GM12892 (cell line): Measurements from ENCODE around the gene JDP2.

Source experiments
- DNase-seq: peaks from one replicate; pipeline ENCODE4 v3.0.0; 2011; ENCODE audit not compliant: insufficient read length
- FAIRE-seq: peaks from 2 replicates; lab custom pipeline; 2011; peaks lifted over from hg19 to GRCh38; lab: Jason Lieb, UNC
- POLR2A ChIP-seq: IDR thresholded peaks from 2 replicates; pipeline ENCODE4 v1.6.1; 2011; ENCODE audit warnings: low read depth, low read length, control low read depth
- POLR2AphosphoS5 ChIP-seq: IDR thresholded peaks from 2 replicates; pipeline ENCODE4 v1.6.1; 2011; ENCODE audit warnings: low read depth, low read length, control low read depth
- TAF1 ChIP-seq: IDR thresholded peaks from 2 replicates; pipeline ENCODE4 v1.6.1; 2011; ENCODE audit warnings: low read depth, mild to moderate bottlenecking, control low read depth, low read length, borderline replicate concordance

JDP2 gene

DNA sequence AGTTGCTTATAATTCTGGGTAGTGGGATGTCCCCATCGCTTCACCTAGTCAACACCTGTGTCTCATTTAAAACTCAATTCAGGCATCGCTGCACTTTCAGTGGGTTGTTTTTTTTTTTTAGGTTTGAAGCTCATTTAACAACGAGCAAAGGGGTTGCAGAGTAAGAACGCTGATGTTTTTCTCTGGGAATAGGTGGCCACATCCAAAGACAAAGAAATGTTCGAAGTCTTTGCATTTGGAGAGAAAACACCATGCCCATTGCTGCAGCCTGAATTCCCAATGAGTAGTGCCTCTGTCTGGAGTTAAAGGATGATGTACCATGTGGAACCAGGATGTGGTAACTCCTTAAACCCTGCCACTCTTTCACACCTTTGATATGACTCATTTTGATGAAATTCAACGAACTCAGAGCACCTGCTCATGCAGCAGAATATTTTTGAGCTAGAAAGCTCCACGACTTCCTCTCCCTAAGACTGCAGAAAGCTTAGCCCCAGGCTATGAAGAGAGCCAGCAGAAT lies 59.4 kb downstream of the JDP2 start:
- FAIRE-seq (peak; percentile 71), DNase-seq (no peak)

DNA sequence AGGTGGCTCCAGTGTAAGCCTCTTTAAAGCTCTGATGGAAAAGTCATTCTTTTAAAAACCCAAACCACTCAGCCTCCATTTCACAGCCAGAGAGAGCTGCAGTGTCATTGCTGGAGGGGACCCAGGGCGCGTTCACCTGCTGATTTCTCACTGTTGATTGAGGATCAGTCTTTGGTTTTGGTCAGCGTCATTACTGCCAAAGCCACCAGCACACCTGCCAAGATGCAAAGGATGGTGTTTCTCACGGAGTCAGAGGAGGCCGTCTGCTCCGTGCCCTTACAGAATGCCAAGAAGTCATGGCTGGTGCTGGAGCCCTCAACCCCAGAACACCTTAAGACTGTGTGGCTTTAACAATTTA lies 61.6 kb downstream of the JDP2 start:
- FAIRE-seq (no peak), DNase-seq (no peak)
- TF ChIP-seq TAF1 (no peak), POLR2A (no peak), POLR2AphosphoS5 (no peak)

More for the DNA sequence above, 59.4 kb downstream of the JDP2 start:
- TF ChIP-seq POLR2AphosphoS5 (no peak), POLR2A (no peak), TAF1 (no peak)

DNA sequence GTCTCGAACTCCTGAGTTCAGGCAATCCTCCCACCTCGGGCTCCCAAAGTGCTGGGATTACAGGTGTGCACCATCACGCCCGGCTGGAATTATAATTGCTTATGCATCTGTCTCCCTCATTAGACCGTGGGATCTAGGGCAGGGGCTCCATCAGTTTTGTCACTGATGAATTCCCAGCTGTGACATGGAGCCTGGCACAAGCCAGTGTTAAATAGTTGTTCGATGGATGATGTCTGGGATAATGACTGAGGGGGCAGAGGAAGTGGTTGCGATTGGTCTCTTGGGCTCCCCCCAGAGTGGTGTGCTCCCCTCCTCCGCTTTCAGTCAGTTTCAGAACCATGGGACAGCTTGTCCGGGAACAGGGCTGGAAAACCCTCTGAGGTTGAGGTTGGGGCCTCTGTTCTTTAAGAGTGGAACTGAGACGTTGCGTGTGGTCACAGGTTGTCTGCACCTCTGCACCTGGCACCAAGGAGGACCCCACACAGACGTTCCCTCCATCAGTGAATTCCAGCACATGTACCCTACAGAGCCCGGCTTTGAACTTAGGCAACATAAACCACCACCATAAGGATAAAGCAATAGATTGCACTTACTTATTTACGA lies 63.7 kb downstream of the JDP2 start:
- TF ChIP-seq TAF1, result no peak
- DNase-seq, result no peak
- no peak for FAIRE-seq

DNA sequence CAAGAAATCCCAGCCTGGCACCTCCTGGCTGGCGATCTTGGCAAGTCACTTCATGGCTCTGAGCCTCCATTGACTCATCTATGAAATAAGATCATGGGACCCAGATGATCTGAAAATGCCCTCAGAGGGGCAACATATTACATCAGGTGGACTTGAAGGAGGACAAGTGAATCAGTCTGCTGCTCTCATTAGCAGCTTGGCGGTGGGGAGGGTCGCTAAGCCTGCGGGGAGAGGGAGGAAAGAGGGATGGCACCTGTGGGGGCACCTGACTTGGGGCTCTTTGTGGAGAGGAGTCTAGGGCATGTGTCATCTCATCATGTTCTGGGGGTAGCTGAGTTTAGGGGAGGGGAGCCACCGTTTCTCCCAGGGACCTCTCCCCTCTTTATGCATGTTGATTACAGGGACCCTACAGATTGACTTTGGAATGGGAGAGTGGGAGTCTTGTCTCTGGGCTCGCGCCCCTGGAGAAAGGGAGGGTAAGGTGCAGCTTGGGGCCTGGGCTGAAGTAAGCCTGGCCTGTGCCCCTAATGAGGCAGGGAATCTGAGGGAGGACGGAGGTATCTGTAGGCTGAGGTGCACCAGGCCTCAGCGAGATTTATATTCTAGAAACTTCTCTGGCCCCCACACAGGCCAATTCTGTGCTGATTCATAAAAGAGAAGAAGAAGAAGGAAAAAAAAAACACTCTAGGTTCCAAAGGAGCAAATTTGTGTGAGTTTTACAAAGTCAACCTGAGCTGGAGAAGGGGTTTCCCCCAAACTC lies 65.2 kb downstream of the JDP2 start:
- no peak for TF ChIP-seq POLR2A
- TF ChIP-seq POLR2AphosphoS5, result no peak
- TF ChIP-seq TAF1, result no peak
- no peak for DNase-seq
- FAIRE-seq, result no peak

DNA sequence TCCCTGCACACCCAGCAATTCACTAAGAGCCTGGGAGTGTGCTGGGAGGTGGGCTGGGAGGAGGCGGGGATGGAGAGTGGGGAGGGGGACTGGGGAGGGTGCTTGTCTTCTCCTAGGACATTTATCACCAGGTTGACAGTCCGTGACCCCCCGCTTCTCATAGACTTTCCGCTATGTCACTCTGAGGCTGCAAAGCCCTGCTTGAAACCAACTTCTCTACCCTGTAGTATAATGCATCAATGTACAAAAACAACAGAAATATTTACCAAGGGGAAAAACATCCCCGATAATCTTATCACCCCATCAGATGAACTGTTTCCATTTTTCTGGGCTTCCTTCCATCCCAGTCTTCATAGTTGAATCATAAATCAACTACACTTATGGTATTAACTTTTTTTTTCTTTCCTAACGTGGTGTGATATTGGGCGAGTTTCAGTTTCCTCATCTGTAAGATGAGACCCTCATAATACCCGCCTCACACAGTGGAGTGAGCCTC lies 65.8 kb downstream of the JDP2 start:
- no peak for DNase-seq
- FAIRE-seq, result peak; percentile 82
- TF ChIP-seq TAF1, result no peak
- TF ChIP-seq POLR2A, result no peak
- TF ChIP-seq POLR2AphosphoS5, result no peak

DNA sequence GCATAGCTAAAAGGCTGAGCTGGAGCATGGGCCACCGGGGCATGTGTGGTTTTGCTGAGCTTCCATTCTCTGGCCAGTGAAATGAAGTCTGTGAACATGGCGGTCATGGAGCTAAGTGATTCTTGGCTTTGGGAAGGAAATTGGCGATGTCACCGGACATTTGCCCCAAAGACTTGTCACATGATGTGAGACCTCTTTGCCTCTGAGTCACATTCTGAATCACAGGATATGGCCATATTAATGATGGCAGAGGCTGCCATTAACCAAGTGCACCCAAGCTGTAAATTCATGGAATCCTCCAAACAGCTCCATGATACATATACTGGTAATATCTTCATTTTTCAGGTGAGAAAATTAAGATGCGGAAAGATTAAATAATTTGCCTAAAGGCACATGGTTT lies 67.1 kb downstream of the JDP2 start:
- DNase-seq, result no peak
- TF ChIP-seq POLR2A, result no peak
- no peak for TF ChIP-seq POLR2AphosphoS5
- no peak for TF ChIP-seq TAF1

DNA sequence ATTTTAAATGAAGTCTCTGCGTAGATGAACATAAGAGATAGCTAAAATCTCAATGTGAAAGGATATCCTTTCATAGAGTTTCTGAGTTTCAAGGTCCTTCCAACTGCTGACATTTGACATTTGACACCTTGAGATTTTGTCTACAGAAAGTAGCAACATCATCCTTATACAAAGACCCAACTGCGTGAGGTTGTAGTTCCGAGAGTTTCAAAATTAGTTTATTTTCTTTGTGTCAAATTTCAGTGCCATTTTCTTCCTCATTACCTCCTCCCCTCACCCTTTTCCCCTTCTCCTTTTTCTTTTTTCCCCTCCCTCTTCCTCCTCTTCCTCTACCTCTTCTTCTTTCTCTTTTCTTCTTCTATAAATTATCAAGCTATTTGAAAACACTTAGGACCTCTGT lies 67.6 kb downstream of the JDP2 start:
- FAIRE-seq (no peak), DNase-seq (no peak)
- TF ChIP-seq POLR2AphosphoS5 (no peak), POLR2A (no peak), TAF1 (no peak)

More for the DNA sequence above, 67.1 kb downstream of the JDP2 start:
- FAIRE-seq, result peak; percentile 9

DNA sequence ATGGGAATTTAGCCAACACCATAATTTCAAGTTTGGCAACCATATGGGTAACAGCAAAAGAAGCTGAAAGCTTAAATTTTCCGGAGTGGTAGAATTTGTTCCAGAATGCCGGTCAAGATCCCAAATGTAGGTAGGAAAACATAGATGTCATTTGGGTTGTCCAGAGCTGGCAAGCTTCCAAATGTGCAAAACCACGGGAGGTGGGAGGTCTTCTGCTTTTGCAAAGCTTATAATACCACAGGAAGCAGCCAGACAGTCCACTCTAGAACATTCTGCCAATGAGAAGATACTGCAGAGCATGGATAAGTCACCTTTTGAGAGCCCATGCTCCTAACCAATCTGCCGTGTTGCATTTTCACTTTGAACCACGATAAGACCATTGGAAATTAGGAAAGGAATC lies 68.1 kb downstream of the JDP2 start:
- DNase-seq (no peak), FAIRE-seq (peak; percentile 53)

DNA sequence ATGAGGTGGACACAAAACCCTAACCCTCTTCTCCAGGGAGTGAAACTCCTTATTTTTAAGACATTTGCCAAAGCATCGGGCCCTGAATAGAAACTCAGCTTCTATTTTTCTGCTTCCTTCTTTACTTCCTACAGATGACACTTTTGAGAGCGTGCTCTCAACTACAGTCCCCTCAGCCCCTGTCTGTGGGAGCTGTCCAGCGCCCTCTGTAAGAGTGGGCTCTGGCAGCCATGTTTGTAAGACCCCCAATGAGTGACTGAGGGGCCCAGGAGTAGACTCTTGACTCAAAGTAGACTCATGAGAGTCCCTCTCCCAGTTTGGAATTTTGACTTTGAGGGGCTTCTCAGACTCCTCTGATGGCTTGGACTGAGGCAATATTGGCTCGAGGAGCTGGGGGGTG lies 68.9 kb downstream of the JDP2 start:
- DNase-seq (no peak), FAIRE-seq (no peak)
- TF ChIP-seq POLR2AphosphoS5, result no peak
- TF ChIP-seq POLR2A, result no peak

More for the DNA sequence above, 68.1 kb downstream of the JDP2 start:
- TF ChIP-seq TAF1 (no peak), POLR2A (no peak), POLR2AphosphoS5 (no peak)

DNA sequence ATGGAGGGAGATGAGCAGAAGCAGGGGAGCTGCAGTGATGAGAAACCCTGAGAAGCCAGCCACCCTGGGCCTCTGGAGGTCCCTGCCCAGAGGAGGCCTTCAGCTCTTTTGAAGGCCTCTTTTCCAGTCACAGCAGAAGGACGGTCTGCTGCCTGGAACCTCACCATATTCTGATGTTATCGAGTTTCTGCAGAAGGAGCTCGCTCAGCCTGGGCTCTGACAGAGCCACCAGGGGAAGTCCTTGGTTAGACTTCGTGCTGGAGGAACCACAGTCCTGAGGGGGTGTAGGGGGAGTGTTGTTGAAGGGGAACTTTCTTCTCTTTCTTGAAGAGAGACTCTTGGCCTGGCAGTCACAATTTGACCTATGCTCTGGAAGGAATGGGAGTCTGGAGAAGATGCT lies 69.4 kb downstream of the JDP2 start:
- DNase-seq (no peak), FAIRE-seq (peak; percentile 94)
- TF ChIP-seq POLR2A (no peak), TAF1 (no peak), POLR2AphosphoS5 (no peak)

DNA sequence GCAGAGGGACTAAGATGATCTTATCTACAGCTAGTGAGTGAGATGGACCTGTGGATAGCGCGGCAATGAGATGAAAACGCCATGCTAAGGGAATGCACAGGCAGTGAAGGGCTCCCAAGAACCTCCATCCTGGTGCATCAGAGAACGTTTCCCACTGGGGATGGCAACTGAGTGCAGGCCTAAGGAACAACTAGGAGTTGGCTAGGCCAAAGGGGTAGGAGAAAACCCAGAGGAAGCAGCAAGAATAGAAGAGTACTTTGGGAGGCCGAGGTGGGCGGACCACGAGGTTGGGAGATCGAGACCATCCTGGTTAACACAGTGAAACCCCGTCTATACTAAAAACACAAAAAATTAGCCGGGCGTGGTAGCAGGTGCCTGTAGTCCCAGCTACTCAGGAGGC lies 69.9 kb downstream of the JDP2 start:
- DNase-seq (no peak), FAIRE-seq (no peak)
- TF ChIP-seq POLR2A, result no peak
- no peak for TF ChIP-seq TAF1
- TF ChIP-seq POLR2AphosphoS5, result no peak

DNA sequence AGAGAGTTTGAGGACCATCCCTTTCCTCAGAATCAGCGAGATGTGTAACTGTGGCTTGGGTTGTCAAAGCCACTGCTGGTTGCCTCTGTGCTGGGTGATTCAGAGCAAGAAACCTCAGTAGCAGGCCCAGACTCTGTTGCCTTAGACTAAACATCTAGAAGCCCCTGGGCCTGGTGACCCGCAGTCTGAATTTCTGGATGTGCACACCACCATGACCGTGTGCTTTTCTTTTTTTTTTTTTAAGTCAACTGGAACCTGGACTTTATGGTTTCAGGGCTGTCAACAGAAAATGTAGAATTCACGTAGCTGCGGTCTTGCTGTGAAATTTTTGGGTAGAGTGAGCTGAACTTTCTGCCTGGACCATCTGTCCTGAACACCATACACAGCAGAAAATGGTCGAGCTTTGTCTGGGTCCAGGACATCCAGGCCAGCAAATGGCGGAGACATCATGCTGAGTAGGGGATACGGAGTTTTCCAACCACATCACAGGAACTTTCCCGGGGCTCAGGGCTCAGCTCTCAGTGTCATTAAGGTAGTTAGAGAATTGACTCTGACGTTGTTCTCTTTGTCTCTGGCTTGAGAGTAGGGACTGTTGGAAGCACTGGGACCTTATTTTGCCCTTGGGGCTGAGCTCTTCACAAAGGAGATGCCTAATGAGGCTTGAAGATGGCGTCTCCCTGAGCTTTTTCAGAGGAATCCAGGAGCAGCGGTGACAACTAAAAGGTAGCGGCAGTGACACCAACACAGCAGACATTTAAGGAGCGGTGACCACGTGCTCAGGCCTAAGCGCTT lies 71.5 kb downstream of the JDP2 start:
- DNase-seq, result no peak
- FAIRE-seq, result peak; percentile 82
- TF ChIP-seq TAF1 (no peak), POLR2AphosphoS5 (no peak), POLR2A (no peak)
